Gastroesophageal sphincter (tissue), 4 donors: ENCODE results near the gene CLCNKB. TPM values are rescaled to one million over a fixed set of nuclear protein-coding genes. Genes with fewer than 3 reads are reported as not detected.
"Not testable (repeated sequence)": the region's sequence is repeated elsewhere in the genome, so short reads cannot be mapped to it uniquely, and the experiment has no call there.

ENCODE experiments used
- ATAC-seq: fragments of 150-250 bp; one replicate; pipeline ENCODE4 v1.9.1; 2016; ENCODE audit warnings: mild to moderate bottlenecking, moderate library complexity
- H3K27ac ChIP-seq, 4 donors: fragments of 200-600 bp; sonication (generic) in 3 of 4; 1 replicate in 3 of 4; 2 replicates in 1 of 4; pipeline ENCODE4 v1.5.1; 2016 to 2019
- H3K27me3 ChIP-seq: fragments of 200-600 bp; sonication (generic); one replicate; pipeline ENCODE4 v1.5.1; 2019
- H3K36me3 ChIP-seq, 2 donors: fragments of 200-600 bp; sonication (generic); one replicate each; pipeline ENCODE4 v1.5.1; 2019; ENCODE audit warnings: control low read depth in 1 of 2
- H3K4me1 ChIP-seq, 3 donors: fragments of 200-600 bp; sonication (generic); 1 replicate in 2 of 3; 2 replicates in 1 of 3; pipeline ENCODE4 v1.5.1; 2016 to 2019; ENCODE audit warnings: control low read depth in 2 of 3
- H3K4me3 ChIP-seq, 2 donors: fragments of 200-600 bp; sonication (generic); one replicate each; pipeline ENCODE4 v1.5.1; 2019; ENCODE audit warnings: mild to moderate bottlenecking in 1 of 2, moderate library complexity in 1 of 2
- H3K9me3 ChIP-seq, 3 donors: fragments of 200-600 bp; sonication (generic); one replicate each; pipeline ENCODE4 v1.5.1; 2017 to 2019; ENCODE audit warnings: control low read depth in 2 of 3
- EP300 ChIP-seq: sonication (generic); formaldehyde crosslinking; IDR thresholded peaks from one replicate; pipeline ENCODE4 v1.6.1; 2017; ENCODE audit warnings: antibody characterized with exemption, mild to moderate bottlenecking
- POLR2A ChIP-seq, 2 donors: fragments of 450-650 bp; IDR thresholded peaks; one replicate each; pipeline ENCODE4 v1.6.1; 2017; ENCODE audit warnings: antibody characterized with exemption in 2 of 2, mild to moderate bottlenecking in 2 of 2, moderate library complexity in 1 of 2
- POLR2AphosphoS5 ChIP-seq: sonication (generic); formaldehyde crosslinking; IDR thresholded peaks from one replicate; pipeline ENCODE4 v1.6.1; 2017; ENCODE audit warnings: antibody characterized with exemption
- WGBS, 2 donors: methylation state at CpG; one replicate each; pipeline ENCODE4 v1.1.5; 2018; ENCODE audit warnings: low coverage in 1 of 2; 5-methylcytosine and 5-hydroxymethylcytosine counted together
- total RNA-seq, 4 donors: library from RNA; depleted of rRNA; stranded (reverse); fragments of >200 nt; gene quantifications; one replicate each; pipeline ENCODE4 v1.1.0, GENCODE V29; 2016
- TF ChIP-seq, protein P1 (sequence below), 4 experiments: fragments of 200-600 bp in 2 of 4; fragments of 450-650 bp in 2 of 4; sonication (generic) in 1 of 4; IDR thresholded peaks; one replicate each; pipeline ENCODE4 v1.5.1; 2017 to 2019; ENCODE audit warnings: antibody characterized with exemption in 4 of 4, mild to moderate bottlenecking in 2 of 4, moderate library complexity in 2 of 4

Gene CLCNKB
- total RNA-seq, 4 donors from 2014 or later: 0.20 to 1.9 (median 0.82) TPM

GRCh38 chr1:16050328-16050727, 6.7 kb downstream of the CLCNKB start:
- Histone ChIP-seq H3K4me1 (peaks cover 0 to 13% (median 7%) of the 10 kb centered on the region in 3 donors), H3K27ac (no peak overlapping the region), H3K27me3 (no peaks in the 10 kb centered on the region), H3K36me3 (no peaks in the 10 kb centered on the region), H3K4me3 (no peak overlapping the region), H3K9me3 (no peaks in the 10 kb centered on the region)
- 94% methylated on average over 6 of the region's 7 CpGs; no CpG with 5 or more reads in 1 of the 2 donors for WGBS, 2 donors
- TF ChIP-seq, protein P1, sequence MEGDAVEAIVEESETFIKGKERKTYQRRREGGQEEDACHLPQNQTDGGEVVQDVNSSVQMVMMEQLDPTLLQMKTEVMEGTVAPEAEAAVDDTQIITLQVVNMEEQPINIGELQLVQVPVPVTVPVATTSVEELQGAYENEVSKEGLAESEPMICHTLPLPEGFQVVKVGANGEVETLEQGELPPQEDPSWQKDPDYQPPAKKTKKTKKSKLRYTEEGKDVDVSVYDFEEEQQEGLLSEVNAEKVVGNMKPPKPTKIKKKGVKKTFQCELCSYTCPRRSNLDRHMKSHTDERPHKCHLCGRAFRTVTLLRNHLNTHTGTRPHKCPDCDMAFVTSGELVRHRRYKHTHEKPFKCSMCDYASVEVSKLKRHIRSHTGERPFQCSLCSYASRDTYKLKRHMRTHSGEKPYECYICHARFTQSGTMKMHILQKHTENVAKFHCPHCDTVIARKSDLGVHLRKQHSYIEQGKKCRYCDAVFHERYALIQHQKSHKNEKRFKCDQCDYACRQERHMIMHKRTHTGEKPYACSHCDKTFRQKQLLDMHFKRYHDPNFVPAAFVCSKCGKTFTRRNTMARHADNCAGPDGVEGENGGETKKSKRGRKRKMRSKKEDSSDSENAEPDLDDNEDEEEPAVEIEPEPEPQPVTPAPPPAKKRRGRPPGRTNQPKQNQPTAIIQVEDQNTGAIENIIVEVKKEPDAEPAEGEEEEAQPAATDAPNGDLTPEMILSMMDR (IDR thresholded peaks at IDR 0.05): no peak
- no peak for TF ChIP-seq POLR2AphosphoS5
- TF ChIP-seq POLR2A (IDR thresholded peaks at IDR 0.05): no peak
- no peak for TF ChIP-seq EP300
- no peak for ATAC-seq

GRCh38 chr1:16051039-16051438, 7.5 kb downstream of the CLCNKB start:
- 86 to 100% methylated on average over 1 of the region's 3 CpGs for WGBS, 2 donors
- TF ChIP-seq POLR2AphosphoS5 (no peak), EP300 (no peak), POLR2A (IDR thresholded peaks at IDR 0.05) (no peak)
- no peak overlapping the region for H3K4me3 ChIP-seq
- no peak overlapping the region for H3K27ac ChIP-seq
- no peaks in the 10 kb centered on the region for H3K27me3 ChIP-seq
- H3K36me3 ChIP-seq: no peaks in the 10 kb centered on the region
- no peaks in the 10 kb centered on the region for H3K9me3 ChIP-seq
- ATAC-seq: no peak
- peaks cover 0 to 18% (median 7%) of the 10 kb centered on the region in 3 donors for H3K4me1 ChIP-seq

DNA sequence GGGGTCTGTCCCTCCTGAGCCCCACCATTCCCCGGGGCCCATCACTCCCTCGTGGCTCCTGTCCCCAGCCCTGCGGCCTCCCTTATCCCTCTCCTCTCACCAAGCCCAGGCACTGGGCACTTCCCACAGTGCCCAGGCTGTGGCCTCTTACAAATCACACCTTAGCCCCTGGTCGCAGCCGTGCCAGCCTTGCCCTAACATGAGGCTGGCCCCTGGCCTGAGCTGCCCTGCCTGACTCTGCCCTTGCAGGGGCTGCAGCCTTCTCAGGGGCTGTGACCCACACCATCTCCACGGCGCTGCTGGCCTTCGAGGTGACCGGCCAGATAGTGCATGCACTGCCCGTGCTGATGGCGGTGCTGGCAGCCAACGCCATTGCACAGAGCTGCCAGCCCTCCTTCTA, 8.4 kb downstream of the CLCNKB start:
- H3K4me1 ChIP-seq: peaks cover 0 to 23% (median 7%) of the 10 kb centered on the region in 3 donors
- H3K4me3 ChIP-seq, H3K36me3 ChIP-seq, H3K9me3 ChIP-seq, ATAC-seq, H3K27ac ChIP-seq, H3K27me3 ChIP-seq: not testable (repeated sequence)
- WGBS, 2 donors: 70% methylated on average over 2 of the region's 12 CpGs; no CpG with 5 or more reads in 1 of the 2 donors

GRCh38 chr1:16053781-16054502, 10.4 kb downstream of the CLCNKB start:
- no peak overlapping the region for H3K27ac ChIP-seq
- TF ChIP-seq, protein P1 (IDR thresholded peaks at IDR 0.05): no peak
- TF ChIP-seq POLR2A (IDR thresholded peaks at IDR 0.05): no peak
- TF ChIP-seq POLR2AphosphoS5: no peak
- no peak for TF ChIP-seq EP300
- H3K9me3 ChIP-seq: no peaks in the 10 kb centered on the region
- no peaks in the 10 kb centered on the region for H3K36me3 ChIP-seq
- H3K4me1 ChIP-seq: peaks cover 0 to 13% (median 1%) of the 10 kb centered on the region in 3 donors
- no peak overlapping the region for H3K4me3 ChIP-seq
- ATAC-seq: no peak
- 90% methylated on average over 2 of the region's 8 CpGs; no CpG with 5 or more reads in 1 of the 2 donors for WGBS, 2 donors
- H3K27me3 ChIP-seq: no peaks in the 10 kb centered on the region

DNA sequence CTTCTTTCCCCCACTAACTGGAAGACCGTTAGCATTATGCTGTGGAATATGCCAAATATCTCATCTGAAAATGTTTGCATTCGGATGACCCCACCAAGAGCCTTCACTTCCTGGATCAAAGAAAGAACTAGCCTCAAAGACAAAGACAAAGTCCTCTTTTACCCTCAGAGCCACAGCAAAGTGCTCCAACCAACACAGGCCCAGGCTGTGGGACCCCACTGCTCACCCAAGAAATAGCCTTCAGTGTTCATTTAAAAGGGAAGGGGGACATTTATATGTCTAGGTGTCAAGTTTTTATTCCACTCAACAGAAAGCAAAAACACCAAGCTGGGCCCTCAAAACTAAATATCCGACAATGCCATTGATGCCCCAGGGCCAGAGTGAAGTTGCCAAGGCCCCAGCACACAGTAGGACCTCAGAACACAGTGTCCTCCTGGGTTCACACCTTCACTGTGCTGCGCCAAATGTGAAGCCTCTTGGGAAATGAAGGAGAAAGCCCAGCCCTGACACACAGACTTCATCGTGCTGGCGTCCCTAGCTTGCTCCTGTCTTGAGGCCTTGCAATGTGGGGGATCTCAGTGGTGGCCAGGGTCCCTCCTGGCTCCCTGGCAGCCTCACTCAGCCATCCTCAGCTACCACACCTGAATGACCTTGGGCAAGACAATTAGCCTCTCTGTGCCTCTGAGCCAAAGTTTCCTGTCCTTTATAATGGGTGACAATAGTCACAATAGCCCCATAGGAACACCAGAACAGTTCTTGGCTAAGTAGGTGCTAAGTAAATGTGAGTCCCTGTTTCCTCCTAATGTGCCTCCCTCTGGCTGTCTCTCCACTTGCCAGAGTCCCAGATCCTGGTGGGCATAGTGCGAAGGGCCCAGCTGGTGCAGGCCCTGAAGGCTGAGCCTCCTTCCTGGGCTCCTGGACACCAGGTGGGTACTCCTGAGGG, 11.3 kb downstream of the CLCNKB start:
- WGBS, 2 donors: 84 to 96% methylated on average over 3 to 4 of the region's 7 CpGs
- no peak overlapping the region for H3K27ac ChIP-seq
- ATAC-seq: no peak
- no peaks in the 10 kb centered on the region for H3K9me3 ChIP-seq
- H3K4me3 ChIP-seq: no peak overlapping the region
- no peak for TF ChIP-seq EP300
- TF ChIP-seq POLR2A (IDR thresholded peaks at IDR 0.05): no peak
- TF ChIP-seq POLR2AphosphoS5: no peak
- TF ChIP-seq, protein P1 (IDR thresholded peaks at IDR 0.05): no peak
- H3K4me1 ChIP-seq: peaks cover 0 to 10% (median 0%) of the 10 kb centered on the region in 3 donors
- H3K36me3 ChIP-seq: no peaks in the 10 kb centered on the region
- H3K27me3 ChIP-seq: no peaks in the 10 kb centered on the region
